ENCODE data around the gene SPAG16. TPM values are rescaled to one million over a fixed set of nuclear protein-coding genes. Genes with fewer than 3 reads are reported as not detected.

Gene SPAG16
- total RNA-seq, 1 donor, result 7.5 TPM

DNA sequence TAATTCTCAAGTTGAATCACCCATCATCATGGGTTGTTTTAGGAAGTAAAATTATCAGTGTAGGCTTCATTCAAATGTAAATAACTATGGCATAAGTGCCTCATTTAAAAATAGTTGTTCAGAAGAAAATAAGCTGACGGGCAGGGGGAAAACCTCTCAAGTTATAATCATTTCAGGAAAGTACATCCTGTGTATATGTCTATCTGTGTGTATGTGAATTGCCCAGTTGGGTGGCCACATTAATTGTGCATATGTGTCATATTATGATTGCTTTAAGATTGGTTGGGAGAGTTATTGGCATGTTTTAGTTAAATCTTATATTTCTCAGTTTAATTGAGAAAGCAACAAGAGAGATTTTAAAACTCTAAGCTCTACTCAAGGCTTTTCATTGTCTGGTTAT is 843.8 kb downstream of the SPAG16 start:
- DNase-seq (ENCODE audit: low read depth in 2 of 3, low spot score in 2 of 3), result no peak

DNA sequence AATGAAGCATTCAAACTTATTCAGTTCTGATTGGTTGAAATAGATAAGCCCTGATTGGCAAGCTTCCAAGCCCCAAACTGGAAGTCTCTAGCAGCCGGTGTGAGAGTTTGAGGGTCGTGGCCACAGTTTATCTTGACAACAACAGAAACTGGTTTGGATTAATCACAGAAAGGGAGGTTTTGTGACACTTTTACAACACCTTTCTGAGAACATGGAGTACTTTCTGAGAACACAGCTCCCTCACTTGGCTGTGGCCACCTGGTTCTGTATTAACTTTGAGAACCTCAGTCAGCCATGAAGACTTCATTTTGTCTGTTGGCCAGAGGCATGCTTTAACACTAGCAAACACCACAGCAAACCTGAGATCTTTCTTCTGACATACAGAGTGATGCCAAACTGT is 845.9 kb downstream of the SPAG16 start:
- DNase-seq (ENCODE audit: low read depth in 2 of 3, low spot score in 2 of 3), result peak in 1 of 3 donors; percentile 22

DNA sequence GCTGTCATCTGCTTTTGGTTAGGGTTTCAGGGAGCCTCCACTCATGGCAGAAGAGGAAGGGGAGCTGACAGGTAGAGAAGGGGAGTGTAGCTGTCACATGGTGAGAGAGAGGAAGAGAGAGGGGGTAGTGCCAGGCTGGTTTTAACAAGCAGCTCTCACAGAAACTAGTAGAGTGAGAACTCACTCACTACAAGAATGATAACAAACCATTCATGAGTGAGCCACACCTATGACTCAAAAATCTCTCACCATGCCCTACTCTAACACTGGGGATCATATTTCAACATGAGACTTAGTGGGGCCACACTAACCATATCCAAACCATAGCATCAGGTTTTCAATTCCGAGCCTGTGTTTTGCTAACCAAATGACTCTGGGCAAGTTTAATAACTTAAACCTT is 851.7 kb downstream of the SPAG16 start:
- no peak for DNase-seq (ENCODE audit: low read depth in 2 of 3, low spot score in 2 of 3)

DNA sequence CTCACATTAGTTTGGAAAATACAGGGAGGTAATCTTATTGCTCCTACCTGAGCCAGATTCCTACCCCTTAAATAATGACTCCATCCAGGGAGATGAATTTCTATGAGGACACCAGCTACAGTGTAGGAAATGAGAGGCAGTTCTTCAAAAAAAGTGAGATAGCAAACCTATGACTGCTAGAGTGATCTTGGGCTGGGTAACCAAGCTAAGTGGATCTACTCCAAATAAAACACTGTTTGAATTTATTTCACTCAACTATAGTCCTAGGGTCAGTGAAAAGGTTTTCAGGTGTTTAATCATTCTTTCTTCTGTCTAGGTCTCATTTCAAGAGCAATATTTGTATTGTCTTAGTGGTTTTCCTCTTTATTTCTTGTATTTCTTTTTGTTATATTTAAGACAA is 854.5 kb downstream of the SPAG16 start:
- no peak for DNase-seq (ENCODE audit: low read depth in 2 of 3, low spot score in 2 of 3)

DNA sequence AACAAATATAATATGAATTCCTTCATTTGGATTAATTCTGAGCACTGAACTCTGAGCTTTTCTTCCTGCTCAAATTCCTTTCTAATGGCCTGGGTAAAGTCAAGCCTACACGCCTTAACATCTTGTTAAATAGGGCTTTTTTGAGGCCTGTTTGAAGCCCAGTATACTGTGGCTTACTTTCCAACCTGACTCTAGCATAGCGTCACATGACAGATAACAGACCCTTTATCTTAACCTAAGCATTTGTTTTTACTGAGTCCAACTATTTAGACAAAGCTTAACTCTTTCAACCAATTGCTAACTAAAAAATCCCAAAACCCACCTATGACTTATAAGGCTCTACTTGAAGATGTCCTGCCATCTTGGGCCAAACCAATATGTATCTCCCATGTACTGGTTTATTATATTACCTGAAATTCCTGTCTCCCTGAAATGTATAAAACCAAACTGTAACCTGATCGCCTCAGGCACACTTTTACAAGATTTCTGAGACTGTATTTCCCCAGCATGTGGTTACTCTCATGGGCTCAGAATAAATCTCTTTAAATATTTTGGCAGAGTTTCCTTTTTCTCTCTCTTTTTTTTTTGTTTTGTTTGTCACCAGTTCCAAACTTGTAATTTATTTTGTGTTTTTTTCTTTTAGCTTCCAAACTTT is 855.5 kb downstream of the SPAG16 start:
- DNase-seq (ENCODE audit: low read depth in 2 of 3, low spot score in 2 of 3), result no peak

DNA sequence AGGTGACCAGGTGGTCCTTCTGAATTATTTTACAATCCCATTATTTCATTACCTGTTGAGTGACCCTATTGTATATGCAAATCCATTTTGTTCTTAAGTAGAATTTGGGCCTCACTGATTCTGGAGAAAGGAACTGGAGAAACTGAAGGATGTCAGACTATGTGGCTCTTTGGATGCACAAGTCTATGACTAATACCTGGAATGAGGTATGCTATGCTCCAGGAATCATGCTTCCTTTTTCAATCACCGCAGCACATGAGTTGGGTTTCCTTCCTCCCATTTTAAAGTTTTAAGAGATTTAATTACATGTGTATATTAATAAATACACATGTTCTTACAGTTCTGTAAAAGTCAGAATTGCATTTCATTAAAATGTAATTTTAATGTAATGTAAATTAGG is 872.7 kb downstream of the SPAG16 start:
- DNase-seq (ENCODE audit: low read depth in 2 of 3, low spot score in 2 of 3), result no peak

DNA sequence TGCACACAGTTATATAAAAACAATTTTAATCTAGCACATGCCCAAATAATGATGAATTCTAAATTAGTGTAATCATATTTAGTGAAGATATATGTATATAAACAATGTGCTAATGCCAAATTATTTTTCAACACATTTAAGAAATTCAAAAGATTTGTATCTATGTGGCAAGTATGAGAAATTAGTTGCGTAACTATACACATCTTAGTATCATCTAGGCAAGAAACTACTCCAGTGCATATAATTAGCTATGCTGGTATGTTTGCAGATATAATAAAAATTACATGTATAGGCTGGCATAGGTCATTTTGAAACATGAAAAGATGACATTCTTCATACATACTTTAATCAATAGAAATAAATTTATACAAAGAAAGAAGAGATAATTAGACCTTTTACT is 874.6 kb downstream of the SPAG16 start:
- no peak for DNase-seq (ENCODE audit: low read depth in 2 of 3, low spot score in 2 of 3)

DNA sequence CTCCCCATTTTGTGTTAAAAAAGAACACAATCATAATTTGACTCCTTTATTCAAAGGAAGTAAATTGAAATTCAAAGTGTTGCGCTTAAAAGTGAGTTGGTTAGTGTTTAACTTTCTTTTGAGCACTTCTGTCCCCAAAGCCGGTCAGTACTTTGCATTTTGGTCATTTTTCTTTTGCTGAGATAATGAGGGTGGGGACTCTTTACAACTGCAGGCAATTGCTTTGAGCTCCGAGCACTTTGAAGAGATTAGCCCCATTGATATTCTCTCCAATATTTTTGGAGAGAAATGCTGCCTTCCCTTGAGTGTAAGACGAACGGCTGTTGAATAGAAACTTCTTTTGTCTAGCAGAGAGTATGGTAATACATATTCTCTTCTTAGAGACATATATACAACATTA is 885.0 kb downstream of the SPAG16 start:
- no peak for DNase-seq (ENCODE audit: low read depth in 2 of 3, low spot score in 2 of 3)

DNA sequence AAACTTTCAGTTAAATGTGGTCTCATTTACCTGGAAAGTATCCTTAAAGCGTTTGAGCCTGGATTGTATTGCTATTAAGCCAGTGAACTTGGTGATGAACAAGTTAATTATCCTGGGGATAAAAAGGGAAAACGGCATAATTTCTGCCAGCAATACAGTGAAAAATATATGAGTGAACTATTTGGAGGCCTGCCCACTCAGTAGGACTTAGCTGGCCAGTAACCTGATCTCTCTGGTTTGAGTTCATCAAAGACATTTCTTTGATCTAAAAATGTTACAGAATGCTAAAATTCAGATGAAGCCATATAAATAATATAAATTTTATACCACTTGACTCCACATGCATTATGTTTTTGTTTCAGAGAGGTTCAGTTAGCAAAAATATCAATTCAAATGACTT is 885.5 kb downstream of the SPAG16 start:
- no peak for DNase-seq (ENCODE audit: low read depth in 2 of 3, low spot score in 2 of 3)

DNA sequence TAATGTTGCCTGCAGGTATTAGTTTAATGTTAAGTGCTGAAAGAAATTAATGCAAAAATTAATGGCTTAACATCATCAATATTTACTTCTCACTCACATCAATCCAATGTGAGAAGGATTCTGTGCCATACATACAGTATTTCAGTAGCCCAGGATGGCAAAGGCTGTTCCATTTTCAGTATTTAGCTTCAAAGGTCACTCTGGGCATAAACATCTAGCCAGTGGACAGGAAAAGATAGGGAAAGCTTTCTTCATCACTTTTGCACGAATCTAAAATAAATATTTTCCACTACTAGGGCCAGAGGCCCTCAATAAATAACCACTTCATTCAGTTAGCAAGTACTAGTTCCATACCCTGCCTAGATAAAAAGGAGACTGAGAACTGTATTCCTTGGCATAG is 890.3 kb downstream of the SPAG16 start:
- no peak for DNase-seq (ENCODE audit: low read depth in 2 of 3, low spot score in 2 of 3)

DNA sequence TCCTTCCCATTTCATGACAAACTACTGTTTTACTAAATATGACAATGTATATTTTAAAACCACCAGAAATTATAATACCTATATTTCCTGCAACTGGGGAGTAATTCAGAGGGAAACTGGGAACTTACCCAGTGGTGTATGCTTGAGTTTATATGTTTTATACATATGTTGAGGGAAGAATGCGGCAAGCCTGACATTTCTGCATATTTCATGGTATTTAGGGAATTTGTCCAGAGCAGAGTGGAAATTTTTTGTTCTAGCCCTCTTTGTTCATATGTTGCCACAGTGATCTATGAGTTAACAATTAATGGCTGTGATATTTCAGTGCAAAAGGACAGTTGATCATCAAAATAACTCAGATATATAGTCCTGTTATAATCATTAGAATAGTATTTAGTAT is 895.8 kb downstream of the SPAG16 start:
- no peak for DNase-seq (ENCODE audit: low read depth in 2 of 3, low spot score in 2 of 3)

DNA sequence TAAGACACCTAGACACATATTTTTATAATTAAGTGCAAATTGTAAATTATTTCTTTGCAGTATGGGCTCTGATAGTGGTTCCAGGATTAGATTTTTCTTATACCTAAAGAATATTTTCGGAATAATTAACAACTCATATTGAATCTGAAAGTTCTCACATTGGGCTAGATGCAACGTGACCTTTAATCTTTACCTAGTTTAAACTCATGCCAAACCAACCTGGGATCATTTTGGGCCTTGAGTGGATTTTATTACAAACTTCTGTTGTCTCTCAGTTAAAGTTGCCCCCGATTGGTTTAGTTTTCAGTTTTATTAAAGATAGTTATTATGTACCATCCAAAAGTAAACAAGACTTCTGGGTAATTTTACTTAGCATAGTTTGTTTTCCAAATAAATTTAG is 896.4 kb downstream of the SPAG16 start:
- DNase-seq (ENCODE audit: low read depth in 2 of 3, low spot score in 2 of 3), result no peak

DNA sequence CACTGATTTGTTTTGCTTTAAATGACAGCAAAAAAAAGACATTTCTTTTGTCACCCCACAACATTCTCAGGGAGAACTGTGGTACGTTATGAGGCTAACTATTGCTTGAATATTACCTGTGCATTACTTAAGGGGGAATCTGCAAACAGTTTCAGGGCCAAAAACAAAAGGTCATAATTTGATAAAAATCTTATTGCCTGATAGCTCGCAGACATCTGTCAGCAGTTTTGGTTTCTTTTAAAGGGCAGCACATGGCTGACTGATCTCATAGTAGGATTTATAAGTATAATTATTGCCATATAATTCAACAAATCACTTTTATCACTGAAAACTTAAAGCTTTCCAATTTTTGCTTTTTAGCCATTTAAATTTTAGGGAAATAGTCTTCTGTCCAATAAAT is 900.2 kb downstream of the SPAG16 start:
- no peak for DNase-seq (ENCODE audit: low read depth in 2 of 3, low spot score in 2 of 3)

DNA sequence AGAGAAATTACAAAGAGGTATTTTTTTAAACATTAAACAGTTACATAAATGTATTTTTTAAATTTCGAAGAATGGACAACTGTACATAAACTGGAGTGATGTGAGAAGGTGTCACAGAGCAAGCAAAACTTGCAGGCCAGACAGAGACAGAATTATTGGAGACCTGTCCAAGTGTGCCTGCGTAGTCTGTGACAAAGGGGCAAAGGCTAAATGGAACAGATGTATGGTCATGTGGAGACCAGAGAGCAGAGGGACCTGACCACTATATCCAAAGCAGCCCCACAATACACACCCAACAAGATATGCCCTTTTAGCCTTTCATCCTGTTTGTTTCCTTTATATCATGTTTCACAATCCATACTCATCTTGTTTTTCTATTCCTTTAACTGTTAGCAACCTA is 901.3 kb downstream of the SPAG16 start:
- no peak for DNase-seq (ENCODE audit: low read depth in 2 of 3, low spot score in 2 of 3)

DNA sequence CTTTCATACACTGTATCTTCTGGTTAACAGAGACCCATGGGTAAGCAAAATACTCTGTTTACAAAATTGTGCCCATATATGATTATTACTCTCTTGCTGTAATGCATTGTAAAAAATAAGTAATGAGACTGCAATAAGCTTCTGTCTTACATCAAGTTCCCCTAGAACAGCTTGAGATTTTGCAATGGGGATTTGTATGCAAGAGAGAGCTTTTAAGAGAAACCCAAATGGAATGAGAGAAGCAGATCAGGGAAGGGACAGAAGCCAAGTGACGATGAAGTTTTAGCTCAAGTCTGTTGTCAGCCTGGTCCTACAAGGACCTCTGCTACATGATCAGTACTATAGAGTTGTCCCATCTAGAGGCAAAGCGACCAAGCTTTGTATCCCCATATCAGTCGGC is 908.4 kb downstream of the SPAG16 start:
- DNase-seq (ENCODE audit: low read depth in 2 of 3, low spot score in 2 of 3), result no peak

DNA sequence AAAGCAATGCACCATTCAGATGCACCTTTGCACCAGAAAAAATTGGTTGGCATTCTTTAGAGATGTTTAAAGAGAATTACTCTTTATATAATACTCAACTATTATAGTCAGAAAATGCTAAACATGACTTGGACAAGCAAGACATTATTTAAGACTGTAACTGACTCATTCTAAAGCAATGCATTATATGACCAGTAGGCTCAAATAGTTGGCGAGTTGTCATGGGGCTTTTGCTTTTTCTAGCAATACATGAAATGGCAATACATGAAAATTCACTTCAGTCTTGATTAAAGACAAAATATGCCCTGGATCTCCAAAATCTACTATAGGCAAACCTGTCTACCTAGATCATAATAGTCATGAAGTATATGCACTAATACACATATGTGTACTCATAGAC is 909.7 kb downstream of the SPAG16 start:
- no peak for DNase-seq (ENCODE audit: low read depth in 2 of 3, low spot score in 2 of 3)

DNA sequence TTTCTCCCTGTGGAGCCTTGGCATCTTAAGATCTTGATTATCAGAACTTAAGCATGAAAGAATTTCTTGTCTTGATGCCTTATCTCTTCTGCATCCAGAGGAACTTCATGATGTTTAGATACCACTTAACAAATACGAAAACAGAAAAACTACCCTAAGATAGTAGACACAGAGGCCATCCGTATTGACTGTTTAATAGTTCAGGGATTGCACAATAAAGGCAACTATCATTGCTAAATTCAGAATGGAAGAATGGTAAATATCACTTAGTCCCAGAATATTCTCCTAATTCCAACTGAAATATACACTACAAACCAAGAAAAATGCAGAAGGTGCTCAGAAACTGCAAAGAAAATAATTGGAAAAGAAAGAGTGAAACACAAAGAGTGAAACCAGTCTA is 912.0 kb downstream of the SPAG16 start:
- no peak for DNase-seq (ENCODE audit: low read depth in 2 of 3, low spot score in 2 of 3)

DNA sequence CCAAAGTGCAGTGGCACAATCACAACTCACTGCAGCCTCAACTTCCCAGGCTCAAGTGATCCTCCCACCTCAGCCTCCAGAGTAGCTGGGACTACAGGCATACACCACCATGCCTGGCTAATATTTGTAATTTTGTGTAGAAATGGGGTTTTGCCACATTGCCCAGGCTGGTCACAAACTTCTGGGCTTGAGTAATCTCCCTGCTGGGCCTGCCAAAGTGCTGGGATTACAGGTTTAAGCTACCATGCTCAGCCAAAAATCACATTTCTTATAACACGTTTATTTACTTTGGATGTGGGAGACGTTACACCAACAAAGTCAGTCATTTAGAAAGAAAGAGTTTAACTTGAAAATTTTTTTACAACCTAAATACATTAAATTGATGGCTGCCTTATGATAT is 917.6 kb downstream of the SPAG16 start:
- DNase-seq (ENCODE audit: low read depth in 2 of 3, low spot score in 2 of 3), result no peak

DNA sequence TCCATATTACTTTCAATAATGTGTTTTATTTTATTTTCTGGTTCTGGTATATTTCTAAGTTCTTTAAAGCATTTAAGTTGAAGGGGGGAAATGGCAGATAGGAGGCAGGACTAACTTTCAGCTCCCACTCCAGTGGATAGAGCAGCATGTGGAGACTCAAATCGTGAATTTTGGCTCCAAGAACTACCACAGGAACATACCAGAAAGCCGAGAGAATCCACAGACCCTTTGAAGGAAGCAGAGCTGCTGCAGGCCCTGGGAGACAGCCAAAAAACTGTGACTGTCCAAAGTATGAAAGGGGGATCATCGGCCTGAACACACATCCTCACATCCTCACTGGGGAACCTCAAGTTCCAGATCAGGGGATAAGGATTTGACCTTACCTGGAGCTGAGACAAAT is 919.0 kb downstream of the SPAG16 start:
- DNase-seq (ENCODE audit: low read depth in 2 of 3, low spot score in 2 of 3), result no peak

DNA sequence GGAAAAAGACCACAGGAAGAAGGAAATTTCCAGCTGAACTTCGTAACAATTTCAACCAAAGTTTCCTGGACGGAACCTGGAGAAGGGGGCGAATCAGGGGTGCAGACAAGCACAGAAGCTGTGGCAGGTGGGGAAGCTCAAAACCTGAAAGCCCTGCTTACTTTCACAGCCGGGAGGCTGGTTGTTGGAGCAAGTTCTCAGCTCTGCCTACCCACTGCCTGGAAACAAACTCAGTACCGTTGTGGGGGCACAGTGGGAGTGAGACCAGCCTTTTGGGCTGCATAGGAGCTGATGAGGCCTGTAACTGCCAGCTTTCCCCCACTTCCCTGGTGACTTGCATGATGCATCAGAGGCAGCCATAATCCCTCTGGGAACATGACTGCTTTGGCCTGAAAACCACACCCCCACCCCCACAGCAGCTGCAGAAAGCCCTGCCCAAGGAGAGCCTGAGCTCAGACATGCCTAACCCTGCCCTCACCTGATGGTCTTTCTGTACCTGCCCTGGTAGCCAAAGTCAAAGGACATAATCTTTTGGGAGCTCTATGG is 919.6 kb downstream of the SPAG16 start:
- DNase-seq (ENCODE audit: low read depth in 2 of 3, low spot score in 2 of 3), result no peak

DNA sequence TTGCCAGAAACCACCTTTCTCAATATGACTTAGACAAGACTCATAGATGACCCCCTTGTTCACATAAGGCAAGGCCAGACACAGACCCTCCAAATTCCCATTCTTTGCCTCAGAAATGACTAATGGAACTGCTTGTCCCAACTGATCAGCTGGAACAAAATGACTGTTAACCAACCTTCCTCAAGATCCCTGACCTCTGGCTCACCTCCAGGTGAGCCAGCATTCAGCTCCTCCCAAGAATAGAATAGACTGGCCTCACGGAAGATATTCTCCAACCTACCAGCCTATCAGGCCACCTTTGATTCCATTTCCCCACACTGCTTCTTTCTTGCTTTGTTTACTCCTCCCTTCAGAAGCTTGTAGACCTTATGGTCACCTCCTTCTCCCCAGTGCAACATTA is 930.8 kb downstream of the SPAG16 start:
- no peak for DNase-seq (ENCODE audit: low read depth in 2 of 3, low spot score in 2 of 3)

DNA sequence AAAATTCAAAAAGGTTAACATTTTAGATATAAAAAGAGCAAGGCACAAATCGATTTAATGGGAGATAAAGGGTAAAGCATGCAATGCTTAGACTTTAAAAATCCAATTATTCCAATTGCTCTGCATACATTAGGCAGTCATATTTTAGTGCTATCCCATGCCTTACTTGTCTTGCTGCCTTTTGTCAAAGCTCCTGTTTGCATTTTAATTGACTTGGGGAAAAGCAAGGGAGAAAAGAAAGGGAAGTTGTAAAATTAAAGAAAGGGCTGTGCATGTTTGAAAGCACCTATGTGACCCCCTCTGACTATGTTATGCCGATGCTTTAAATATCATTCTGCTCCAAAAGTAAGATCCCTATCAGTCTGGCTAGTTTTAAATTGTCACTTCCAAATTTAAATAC is 932.9 kb downstream of the SPAG16 start:
- DNase-seq (ENCODE audit: low read depth in 2 of 3, low spot score in 2 of 3), result no peak

DNA sequence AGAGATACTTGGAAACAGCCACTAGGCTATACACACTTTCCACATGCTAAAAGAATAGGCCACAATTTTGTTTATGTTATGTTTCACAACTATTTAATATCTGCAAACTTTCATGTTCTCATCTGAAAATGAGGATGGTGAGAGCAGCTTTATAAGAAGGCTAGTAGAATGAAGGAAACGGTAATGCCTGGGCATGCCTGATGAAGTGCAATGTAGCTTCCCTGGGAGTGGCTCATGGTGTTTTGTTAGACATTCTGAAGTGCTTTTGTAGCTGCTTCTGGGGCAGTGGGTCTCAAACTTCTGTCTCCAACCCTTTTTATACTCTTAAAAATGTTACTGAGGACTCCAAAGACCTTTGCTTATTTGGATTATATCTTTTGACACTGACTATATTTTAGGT is 933.3 kb downstream of the SPAG16 start:
- DNase-seq (ENCODE audit: low read depth in 2 of 3, low spot score in 2 of 3), result no peak

Measured in hematopoietic multipotent progenitor cell (in vitro differentiated cells).